Kidney capillary endothelial cell (primary cell): Measurements from ENCODE around the gene PITPNC1.
"Not testable (repeated sequence)": the region's sequence is repeated elsewhere in the genome, so short reads cannot be mapped to it uniquely, and the experiment has no call there.

Experiments used
- DNase-seq: peaks from one replicate; pipeline ENCODE4 v3.0.0-alpha.2; 2018; ENCODE audit warnings: low spot score

PITPNC1 gene

GRCh38 chr17:67516571-67516970, 139.5 kb downstream of the PITPNC1 start:
- not testable (repeated sequence) for DNase-seq

DNA sequence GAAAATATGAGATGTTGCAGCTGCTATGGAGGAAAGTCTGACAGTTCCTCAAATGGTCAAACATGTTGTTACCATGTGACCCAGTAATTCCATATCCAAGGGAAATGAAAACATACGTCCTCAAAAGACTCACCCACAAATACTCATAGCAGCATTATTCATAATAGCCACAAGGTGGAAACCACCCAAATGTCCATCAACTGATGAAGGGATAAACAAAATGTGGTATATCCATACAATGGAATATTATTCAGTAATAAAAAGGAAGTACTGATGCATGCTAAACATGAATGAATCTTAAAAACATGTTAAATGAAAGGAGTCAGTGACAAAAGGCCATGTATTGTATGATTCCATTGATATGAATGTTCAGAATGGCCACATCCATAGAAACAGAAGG, 140.2 kb downstream of the PITPNC1 start:
- no peak for DNase-seq

DNA sequence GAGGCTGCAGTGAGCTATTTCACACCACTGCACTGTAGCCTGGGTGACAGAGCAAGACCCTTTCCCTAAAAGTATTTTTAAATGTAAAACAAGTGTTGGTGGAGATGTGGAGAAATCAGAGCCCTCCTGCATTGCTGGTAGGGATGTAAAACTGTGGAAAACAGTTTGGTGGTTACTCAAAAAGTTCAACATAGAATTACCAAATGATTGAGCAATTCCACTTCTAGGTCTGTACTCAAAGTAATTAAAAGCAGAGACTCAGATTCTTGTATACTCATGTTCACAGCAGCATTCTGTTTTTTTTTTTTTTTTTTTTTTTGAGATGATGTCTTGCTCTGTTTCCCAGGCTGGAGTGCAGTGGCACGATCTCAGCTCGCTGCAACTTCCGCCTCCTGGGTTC, 141.8 kb downstream of the PITPNC1 start:
- no peak for DNase-seq

DNA sequence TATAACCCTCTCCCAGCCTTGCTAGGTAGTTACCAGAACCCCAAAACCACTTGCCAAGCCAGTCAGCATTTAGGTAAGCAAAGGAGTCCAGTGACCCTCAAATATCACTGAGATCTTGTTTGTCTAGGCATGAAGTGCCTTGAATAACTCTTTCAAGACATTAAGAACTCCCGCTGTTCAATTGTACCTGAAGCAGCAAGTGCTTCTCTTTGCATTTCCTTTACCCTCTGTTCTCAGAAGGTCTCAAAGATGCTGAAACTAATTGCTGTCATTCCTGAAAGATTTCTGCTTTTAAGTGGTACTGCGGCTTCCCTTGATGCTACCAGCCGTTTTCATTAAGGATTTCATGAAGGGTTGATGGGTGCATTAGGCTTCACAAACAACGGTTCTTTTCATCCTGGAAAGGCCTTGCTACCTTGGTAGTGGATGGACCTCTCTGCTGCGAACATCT, 142.7 kb downstream of the PITPNC1 start:
- no peak for DNase-seq

- no peak for DNase-seq
These were observed 143.3 kb downstream of the PITPNC1 start for GRCh38 chr17:67520252-67520906.

DNA sequence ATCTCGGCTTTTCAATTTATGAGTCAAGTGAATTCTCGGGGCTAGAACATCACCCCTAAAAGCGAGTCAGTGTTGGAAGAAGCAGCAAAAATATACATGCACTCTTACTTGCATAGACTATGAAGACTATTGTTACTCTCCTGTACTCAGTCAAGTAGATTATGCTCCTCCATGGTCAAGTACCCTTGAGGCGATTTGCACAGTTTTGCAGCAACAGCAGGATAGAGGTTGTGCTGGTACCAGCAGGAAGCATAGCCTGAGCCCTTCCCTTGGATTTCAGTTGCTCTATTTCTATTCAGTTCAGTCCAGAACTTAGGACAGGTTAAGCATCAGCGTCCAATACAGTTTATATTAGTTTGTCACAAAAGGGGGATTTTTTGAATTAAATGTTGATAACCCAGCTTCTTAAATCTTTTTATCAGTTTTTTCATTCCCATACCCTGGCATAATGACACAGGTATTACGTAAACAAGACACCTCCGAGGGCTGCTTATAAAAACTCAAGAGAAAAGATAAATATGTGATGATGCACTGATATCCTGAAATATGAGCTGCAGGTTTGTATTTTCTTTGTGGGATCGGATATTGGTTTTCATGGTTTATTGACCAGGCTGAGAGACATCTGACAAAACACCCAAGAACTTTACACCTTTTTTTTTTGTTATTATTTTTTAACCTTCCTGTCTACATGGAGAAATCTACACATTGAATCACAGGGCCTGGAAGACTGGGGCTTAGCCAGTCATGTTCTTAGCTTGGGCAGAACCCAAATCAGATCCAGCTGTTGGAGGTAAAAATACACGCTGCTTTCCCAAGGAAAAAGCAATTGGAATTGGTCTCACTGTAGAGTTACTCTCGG, 144.1 kb downstream of the PITPNC1 start:
- no peak for DNase-seq

DNA sequence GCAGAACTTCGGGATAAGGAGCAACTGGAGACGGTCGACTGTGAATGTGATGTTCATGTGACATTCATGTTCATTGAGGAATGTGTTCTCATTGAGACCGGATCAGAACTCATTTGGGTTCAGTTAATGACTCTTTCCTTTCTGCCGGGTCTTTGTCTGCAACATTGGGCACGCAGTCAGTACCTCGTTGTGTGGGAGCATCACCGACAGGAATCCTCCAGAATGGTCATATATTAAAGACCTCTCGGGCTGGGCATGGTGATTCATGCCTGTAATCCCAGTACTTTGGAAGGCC, 144.6 kb downstream of the PITPNC1 start:
- DNase-seq, result no peak

GRCh38 chr17:67523101-67523500, 146.0 kb downstream of the PITPNC1 start:
- DNase-seq, result no peak

GRCh38 chr17:67525239-67526135, 148.4 kb downstream of the PITPNC1 start:
- DNase-seq, result no peak

DNA sequence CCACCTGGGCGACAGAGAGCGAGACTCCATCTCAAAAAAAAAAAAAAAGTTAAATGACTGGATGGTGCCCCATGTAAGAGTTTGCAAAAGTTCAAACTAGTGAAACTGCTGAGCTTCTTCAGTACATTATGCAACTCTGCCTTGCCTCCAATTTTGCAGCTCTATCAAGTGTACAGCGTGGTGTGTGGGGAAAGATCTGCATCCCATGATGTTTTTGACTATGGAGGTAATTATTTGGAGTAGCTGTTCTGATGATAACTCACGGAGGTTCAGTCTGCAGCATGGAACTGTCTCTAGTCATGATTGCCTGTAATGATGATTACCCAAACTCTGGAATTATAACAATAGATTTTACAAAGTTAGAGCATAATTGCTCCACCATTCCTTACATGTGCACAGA, 149.6 kb downstream of the PITPNC1 start:
- no peak for DNase-seq

DNA sequence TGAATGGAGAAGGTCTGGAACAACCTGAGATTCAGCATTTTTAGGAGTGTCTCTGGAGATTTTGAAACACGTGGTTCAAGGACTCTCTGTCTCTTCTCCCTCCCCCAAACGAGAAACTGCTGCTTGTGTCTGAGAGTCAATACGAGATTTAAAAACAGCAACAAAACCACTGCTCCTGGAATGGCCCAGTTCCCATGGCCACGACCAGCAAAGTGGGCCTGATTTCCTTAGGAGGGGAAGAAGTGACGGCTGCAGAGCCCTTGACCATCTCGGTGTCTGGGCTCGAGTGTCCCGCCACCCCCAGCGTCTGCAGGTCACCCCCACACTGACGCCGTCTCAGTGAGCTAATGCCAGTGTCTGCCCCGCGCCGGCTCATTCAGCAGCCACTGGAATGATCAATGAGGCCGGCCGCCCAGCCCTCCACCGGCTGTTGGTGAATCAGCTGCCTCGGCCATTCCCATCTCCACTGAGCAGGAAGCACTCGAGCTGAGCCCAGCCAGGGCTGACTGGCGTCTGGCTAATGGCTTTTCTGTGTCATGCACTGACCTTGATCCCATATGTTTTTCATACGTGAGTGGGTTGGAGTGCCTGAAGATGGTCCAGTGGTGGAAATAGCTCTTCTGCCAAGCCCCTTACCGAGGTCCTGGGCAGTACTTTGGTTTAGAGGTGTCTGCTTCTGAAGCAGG, 151.8 kb downstream of the PITPNC1 start:
- peak; percentile 98 for DNase-seq

GRCh38 chr17:67531291-67531690, 154.2 kb downstream of the PITPNC1 start:
- no peak for DNase-seq

GRCh38 chr17:67532326-67532871, 155.3 kb downstream of the PITPNC1 start:
- DNase-seq, result no peak

GRCh38 chr17:67534941-67535340, 157.9 kb downstream of the PITPNC1 start:
- DNase-seq, result peak; percentile 48

DNA sequence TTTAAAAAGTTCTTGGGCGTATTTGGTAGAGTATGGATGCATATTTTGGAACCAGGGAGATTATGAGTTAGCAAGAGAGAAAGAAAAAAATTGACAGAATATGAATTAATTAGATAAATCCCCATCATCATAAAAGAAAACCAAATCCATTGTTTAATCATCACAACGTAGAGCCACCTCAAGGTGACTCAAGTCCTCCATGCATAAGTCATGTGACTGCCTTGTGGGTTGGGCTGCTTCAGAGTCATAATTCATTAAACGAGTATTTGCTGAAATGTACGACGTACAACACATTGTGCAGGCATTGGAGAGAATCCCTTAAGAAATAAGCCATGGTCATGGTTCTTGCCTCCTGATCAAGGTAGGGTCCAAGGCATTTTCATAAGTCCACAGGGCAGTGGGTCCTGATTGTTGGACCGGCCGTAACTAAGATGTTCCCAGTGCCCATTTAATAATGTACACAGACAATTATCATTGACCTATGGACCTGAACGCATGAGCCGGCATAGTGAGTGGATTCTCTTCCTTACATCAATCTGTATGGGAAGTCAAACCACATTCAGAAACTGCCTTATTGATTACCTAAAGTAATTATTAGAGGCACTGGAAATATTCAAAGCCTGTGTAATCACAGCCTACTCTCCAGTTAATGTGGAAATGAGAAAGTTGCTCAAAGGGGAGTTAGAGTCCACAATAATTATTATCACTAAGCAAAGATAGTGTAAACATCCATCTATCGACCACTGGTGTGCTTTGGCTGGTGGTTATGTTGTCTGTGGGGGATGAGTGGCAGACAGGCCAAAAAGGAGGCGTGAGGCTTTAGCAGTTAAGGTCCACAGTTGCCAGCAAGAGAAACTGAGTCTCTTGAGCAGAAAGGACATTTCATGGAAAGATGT, 165.4 kb downstream of the PITPNC1 start:
- DNase-seq, result no peak

DNA sequence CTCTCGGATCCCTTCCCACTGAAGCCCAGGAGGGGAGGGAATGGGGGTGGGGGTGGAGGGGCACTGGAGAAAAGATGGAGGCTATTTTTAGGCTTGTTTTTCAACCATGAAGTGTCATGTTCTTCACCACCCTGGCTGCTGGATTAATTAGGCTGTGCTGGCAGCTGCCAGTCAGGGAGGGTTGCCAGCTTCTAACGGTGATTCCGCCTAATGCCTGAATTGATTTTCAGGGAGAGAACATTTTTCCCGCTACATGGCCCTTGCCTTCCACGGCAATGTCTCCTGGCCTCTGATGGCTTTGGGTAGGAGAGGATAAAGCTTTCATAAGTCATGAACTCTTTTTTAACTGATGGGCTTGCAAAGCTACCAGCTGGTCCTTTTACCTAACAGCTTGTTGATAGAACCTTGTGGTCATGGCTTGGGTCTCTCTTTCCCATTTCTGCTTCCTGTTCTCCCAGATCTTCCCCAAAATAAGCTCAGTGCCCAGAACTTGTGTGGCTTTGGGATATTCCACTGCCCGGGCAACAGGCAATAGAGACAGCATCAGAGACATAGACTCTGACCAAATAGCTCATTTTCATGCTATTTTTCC, 167.4 kb downstream of the PITPNC1 start:
- DNase-seq, result no peak

DNA sequence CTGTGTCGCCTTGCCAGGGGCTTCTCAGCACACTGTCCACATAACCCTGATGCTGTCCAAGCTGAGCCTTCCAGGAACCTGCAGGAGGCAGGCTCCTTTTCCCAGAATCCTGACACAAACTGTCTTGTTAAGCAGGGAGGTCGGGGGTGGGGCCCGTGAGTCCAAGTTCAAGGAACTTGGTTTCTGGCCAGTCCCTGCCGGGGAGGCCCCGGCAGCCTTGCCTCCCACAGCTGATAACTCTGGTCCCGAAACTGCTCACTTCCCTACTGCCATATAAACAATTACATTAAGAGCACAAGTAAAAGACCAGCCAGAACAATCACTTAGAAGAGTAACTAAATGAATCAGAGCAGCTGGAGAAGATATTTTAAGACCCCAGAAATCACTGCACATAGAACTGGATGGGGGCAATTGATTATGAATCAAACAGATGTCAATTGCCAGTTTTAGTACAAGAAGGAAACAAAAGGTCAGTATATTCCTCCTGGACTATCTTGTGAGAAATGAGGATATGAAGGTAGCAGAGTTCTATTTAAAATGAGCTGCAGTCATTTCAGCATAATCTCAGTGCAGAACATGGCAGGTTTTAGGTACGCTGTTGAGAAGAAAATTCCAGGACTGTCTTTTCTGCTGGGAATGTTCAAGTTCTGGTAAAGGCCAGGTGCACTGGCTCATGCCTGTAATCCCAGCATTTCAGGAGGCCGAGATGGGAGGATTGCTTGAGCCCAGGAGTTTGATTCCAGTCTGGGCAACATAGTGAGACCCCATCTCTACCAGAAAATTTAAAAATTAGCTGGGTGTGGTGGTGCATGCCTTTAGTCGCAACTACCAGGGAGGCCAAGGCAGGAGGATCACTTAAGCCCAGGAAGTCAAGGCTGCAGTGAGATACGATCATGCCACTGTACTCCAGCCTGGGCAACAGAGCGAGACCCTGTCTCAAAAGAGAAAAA, 169.8 kb downstream of the PITPNC1 start:
- DNase-seq, result peak; percentile 12

- DNase-seq, result no peak
These were observed 171.6 kb downstream of the PITPNC1 start for GRCh38 chr17:67548693-67549092.

DNA sequence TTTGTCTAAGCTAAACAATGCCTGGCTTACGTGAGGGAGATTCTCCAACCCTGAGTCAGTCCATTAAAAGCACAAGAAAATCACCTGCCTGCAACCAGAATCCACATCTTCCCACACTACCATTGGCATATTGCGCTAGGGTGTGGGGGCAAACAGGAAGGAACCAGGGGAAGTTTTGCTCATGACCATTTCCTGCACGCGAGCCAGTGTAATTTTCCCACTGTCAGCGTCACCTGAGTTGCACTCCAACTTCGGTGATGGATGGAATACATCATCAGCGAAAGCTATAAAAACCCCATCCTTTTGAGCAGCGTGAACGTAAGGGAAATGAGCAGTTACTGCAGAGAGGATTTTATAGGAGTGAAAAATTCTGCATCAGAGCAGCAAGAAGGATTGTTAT, 172.7 kb downstream of the PITPNC1 start:
- peak; percentile 99 for DNase-seq
